HG03108 (cell line): ENCODE measurements around the gene ENKD1.

Experiments used
- ATAC-seq: cut with Tn5 transposase; IDR thresholded peaks from one replicate; pipeline ENCODE4 v1.9.1; 2021; ENCODE audit warnings: moderate library complexity; ENCODE audit not compliant: unreplicated experiment

Gene ENKD1

DNA sequence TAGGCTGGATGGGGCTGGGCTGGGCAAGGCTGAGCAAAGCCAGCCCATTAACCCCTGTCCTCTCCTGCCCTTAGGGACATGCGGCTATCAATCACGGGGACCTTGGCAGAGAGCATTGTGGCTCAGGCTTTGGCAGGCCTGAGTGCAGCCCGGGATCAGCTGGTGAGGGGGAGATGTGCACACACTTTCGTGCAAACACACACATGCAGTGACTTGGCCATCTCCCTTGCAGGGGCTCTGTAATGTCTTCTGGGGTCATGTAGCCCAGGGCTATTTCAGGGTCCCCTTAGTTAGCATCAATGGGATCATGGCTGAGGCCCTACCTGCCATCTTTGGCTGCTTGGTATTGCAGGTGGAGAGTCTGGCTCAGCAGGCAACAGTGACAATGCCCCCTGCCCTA lies 14.7 kb downstream of the ENKD1 start:
- no peak for ATAC-seq

DNA sequence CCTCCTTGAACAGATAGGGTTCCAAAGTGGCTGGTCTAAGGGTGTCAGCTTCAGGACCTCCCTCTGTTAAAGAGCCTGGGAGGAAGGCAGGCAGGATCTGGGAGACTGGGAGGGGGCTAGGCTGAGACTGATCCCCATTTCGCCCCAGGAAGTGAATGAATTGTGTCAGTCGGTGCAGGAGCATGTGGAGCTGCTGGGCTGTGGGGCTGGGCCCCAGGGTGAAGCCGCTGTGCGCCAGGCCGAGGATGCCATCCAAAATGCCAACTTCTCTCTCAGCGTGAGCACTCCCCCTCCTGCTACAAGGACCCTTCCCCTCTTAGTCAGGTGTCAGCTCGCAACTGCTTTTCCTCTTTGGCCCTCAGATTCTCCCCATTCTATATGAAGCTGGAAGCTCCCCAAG lies 15.5 kb downstream of the ENKD1 start:
- ATAC-seq, result no peak

DNA sequence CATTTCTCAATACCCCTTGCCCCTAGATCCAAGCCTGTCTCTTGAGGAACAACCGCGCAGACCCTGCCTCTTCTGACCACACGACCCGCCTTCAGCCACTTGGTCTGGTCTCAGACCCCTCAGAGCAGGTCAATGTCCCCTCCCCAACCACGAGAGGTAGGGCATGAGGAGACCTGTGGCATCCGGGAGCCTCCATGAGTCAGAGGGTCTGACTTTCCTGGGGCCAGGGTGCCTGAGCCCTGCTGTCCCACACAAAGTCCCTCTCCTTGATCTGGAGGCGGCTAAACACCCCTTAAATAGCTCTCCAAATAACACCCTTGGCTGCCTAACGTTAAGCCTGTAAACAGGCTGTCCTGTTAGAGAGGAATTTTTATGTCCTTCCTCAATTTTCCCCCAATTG lies 16.5 kb downstream of the ENKD1 start:
- ATAC-seq, result no peak

DNA sequence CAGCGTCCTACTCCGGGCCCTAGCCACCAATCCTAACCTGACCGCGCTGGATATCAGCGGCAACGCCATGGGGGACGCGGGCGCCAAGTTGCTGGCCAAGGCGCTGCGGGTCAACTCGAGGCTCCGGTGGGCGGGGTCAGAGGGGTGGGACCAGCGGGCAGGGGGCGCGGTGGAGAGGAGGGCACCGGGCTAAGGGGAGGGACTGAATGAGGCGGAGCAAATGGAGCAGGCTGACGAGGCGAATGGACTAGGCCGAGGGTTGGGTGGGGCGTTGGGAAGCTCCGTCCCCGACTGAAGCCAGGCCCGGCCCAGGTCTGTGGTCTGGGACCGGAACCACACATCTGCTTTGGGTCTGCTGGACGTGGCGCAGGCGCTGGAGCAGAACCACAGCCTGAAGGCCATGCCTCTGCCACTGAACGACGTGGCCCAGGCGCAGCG lies 17.0 kb downstream of the ENKD1 start:
- no peak for ATAC-seq

DNA sequence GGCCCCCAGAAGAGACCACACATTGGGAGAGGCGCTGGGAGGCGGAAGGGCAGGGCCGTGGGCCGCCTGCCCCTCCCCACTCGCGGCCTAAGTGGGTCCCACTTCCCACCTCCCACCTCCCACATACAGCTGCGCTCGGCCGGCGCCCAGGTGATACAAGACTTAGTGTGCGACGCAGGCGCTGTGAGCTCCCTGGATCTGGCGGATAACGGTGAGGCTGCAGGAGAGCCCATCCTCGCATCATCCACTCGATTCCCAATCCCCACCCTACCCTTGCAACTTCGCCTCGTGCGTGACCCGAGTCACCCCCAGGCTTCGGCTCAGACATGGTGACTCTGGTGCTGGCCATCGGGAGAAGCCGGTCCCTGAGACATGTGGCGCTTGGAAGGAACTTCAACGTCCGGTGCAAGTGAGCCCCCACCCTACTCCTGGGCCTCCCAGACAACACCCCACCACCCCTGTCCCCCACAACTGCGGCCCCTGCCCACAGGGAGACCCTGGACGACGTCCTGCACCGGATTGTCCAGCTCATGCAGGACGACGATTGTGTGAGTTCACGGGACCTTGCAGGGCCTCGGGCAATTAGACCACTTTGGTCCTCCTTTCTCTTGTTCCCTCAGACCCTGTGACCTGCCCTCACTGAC lies 17.7 kb downstream of the ENKD1 start:
- no peak for ATAC-seq

DNA sequence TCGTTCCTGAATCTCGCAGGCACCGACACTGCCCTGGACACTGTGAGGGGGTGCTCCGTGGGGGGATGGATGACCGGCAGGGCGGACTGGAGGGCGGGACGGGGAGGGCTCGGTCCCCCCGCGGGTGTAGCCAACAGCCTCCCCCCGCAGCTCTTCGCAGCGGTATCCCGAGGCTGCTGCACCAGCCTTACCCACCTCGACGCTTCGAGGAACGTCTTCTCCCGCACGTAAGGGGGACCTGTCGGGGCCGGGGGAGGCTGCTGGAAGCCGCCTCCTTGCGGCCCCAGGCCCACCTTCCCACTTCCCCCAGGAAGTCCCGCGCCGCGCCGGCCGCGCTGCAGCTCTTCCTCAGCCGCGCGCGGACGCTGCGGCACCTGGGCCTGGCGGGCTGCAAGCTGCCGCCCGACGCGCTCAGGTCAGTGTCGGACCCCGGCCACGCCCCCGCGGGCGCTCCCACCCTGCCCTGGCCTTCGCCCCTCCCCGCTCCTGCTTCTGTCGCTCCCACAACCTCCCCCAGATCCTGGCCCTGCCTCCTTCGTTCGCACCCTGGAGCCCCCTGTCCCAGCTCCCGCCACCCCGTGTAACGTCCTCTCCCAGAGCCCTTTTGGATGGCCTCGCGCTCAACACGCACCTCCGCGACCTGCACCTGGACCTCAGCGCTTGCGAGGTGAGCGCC lies 18.3 kb downstream of the ENKD1 start:
- no peak for ATAC-seq

DNA sequence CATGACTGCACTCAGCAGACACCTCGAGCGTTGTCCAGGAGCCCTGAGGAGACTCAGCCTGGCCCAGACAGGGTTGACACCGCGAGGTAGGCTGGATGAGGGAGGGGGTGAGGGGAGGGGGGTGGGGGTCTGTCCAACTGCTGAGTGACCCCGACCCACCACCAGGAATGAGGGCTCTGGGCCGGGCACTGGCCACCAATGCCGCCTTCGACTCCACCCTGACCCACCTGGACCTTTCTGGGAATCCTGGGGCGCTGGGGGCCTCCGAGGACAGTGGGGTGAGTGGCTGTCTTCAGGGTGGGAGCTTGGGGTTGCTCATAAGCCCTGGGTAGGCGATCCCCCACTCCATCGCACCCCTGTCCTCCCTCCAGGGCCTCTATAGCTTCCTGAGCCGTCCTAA lies 18.9 kb downstream of the ENKD1 start:
- no peak for ATAC-seq

DNA sequence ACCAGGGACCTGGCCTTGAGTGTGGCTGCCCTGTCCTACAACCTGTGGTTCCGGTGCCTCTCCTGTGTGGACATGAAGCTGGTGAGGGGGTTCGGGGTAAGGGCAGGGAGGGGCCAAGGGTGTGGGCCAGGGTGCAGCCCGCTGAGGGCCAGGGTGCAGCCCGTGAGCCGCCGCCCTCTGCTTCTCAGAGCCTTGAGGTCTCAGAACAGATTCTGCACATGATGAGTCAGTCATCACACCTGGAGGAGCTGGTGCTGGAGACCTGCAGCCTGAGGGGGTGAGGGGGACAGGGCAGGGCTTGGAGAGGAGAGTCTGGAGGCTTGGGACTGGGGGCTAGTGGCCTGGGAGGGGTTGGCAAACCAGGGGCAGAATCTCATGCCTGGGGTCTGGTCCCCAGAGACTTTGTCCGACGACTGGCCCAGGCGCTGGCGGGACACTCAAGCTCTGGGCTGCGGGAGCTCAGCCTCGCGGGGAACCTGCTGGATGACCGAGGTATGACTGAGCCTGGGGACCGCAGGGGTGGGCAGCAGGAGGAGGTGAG lies 19.4 kb downstream of the ENKD1 start:
- ATAC-seq, result no peak

DNA sequence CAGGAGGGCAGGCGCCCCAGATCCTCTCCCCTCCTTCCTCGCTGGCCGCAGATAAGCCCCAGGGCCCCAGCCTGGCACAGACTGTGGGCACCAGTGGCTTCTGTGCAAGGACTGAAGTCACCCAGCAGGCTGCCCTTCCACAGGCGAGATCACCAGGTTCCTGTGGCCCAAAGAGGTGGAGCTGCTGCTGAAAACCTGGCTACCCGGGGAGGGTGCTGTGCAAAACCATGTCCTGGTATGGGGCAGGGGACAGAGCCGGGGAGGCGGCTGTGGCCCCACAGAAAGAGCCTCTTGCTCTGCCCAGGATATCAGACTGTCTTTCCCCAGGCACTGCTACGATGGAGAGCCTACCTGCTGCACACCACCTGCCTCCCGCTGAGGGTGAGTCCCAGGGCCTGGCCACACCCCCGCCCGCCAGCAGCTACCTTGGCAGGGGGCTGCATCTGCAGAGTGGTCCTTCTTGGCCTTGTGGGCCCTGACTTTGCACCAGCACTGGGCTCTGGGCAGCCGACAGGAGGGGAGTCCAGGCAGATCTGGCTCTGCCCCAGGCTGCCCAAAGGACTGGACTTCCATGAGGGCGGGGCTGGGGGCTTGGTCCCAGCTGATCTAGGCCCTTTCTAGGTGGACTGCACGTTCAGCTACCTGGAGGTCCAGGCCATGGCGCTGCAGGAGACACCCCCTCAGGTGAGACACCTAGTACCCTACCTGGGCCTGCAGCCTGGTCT lies 21.0 kb downstream of the ENKD1 start:
- ATAC-seq, result no peak

DNA sequence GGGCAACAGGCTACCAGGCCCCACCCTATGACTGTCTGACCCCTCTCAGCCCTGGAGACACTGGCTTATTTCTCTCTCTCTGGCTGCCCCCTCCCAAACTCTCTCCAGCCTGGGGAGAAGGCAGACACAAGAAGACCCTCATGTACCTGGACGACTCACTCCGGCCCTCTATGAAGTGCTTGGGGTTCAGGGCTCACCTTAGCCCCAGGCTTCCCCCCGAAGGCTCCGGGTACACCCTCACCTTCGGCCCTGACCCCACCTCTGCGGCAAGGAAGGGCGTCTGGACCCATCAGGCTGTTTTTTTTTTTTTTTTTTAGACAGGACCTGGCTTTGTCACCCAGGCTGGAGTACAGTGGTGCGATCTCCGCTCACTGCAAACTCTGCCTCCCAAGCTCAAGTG lies 22.5 kb downstream of the ENKD1 start:
- no peak for ATAC-seq

DNA sequence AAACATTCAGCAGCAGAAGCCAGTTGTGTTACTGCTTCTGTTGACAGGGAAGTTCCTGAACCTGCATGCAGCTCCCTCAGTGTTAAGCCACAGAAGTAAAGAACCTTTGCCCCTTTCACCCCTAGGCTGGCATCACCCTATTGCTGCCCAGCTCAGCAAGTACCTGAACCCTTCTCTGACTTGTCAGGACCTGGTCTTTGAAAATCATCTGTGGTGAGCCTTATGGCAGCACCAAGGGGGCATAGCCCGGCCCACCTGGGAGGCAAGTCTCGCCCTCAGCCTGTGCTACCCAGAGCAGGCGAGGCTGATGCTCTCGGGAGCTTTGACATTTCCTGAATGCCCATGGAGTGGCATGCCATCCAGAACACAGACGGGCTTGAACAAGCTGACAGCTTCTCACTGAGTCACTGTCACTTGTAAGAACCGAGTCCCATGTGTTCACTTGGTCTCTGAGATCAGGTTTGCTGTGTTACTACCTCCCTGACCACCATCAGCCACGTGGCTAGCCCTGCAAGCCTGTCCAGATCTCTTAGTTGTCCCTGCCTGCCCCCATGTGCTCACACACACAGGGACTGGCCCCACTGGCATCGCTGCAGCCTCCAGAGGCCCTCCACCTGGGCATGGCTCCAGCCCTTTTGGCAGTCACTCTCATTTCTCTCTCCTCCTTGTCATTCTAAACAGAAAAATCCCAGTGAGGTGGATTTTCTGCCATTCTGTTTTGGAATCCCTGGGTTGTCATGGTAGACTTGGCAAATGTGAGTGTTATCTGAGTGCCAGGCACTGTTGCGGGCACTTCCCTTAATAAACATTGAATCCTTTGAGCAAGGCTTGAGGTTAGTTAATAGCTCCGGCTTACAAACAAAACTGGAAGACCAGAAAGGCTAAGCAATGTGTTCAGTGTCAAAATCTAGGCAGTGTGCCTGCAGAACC lies 24.5 kb downstream of the ENKD1 start:
- ATAC-seq, result no peak

DNA sequence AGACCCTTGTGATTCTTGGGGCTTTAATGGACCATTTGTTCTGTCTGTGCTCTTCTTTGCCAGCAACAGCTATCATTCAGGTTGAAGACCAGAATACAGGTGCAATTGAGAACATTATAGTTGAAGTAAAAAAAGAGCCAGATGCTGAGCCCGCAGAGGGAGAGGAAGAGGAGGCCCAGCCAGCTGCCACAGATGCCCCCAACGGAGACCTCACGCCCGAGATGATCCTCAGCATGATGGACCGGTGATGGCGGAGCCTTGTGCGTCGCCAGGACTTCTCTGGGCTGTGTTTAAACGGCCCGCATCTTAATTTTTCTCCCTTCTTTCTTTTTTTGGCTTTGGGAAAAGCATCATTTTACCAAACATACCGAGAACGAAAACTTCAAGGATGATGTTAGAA lies 28.9 kb downstream of the ENKD1 start:
- ATAC-seq, result no peak

DNA sequence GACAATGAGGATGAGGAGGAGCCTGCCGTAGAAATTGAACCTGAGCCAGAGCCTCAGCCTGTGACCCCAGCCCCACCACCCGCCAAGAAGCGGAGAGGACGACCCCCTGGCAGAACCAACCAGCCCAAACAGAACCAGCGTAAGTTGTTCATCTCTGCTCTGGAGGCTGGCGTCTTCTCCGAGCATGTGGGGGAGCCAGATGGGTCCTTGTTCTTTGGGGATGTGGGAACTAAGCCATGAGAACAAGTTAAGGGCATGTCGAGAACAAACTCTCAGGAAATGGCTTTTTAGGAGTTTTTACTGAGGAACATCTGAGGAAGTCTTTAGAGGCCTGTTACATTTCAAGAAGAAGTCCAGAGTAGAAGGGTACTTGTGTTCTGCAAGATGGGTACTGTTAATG lies 29.8 kb downstream of the ENKD1 start:
- ATAC-seq, result no peak

DNA sequence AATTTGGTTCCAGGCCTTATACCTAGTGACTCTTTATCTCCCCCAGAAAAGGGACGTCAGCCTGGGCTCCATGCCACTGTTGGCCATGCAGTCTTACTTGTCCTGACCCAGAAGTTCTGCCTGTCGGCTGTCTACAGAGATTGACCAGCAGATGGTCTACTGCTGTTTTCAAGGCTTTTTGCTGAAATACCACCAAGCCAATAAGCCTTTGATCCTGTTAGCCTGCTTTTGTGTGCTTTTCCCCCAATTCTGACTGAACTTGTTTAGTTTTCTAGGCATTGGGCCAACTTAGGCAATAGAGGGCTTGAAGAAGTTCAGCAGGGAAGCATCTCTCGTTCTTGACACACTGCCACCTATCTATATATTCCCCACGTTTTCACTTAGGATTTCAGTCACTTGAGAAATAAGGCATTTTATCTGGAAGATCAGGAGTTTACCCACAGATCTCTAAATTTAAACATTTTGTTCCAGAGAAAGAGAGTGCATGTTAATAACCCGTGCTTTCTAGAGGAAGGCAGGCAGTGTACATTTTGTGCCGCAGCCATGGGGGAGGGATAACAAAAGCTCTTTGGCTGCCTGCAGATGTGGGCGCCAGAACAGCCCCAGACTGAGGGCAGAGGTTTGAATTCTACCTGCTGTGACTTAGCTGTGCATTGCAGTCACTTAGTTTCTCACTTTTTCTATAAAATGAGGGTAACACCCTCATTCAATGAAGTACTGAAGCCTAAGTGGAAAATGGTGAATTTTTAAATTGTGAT lies 34.0 kb downstream of the ENKD1 start:
- ATAC-seq, result no peak

DNA sequence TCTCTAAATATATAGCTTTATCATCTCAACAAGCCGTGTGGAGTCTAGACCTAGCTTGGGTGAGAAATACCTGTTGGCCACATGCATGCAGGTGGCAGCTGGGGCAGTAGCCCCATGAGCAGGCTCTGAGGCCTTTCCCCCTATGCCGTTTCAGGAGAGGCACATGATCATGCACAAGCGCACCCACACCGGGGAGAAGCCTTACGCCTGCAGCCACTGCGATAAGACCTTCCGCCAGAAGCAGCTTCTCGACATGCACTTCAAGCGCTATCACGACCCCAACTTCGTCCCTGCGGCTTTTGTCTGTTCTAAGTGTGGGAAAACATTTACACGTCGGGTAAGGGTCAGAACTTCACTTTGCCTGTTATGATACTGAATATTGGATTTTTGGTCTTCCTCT lies 38.3 kb downstream of the ENKD1 start:
- ATAC-seq, result no peak

DNA sequence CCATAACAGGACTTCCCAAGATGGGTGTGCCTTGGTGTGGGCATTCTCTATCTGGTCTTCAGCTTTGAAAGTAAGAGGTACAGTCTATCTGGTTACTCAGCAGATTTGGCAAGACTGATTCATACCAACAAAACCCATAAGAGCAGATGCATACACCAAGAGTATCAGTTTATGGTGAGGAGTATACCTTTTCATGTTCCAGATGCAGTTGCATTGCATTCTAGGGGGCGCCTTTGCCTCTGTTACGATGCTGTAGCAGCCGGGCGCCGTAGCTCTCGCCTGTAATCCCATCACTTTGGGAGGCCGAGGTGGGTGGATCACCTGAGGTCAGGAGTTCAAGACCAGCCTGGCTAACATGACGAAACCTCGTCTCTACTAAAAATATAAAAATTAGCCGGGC lies 52.7 kb downstream of the ENKD1 start:
- no peak for ATAC-seq
